Fibroblast of lung (primary cell): ENCODE results near the gene NR3C2. TPM values are rescaled to one million over a fixed set of nuclear protein-coding genes. Genes with fewer than 3 reads are reported as not detected.
A peak's percentile ranks its signal among the peaks of the same experiment; 100 is the strongest.

Source experiments
- DNase-seq, 2 donors: peaks; one replicate each; pipeline versions ENCODE4 v3.0.0 to v3.0.0-alpha.2; 2010; ENCODE audit warnings: low read depth in 2 of 2
- H2AFZ ChIP-seq: 2 replicates; pipeline ENCODE4 v1.5.1; 2012; ENCODE audit warnings: low read length, control low read depth, inconsistent platforms
- H3K27ac ChIP-seq: 2 replicates; pipeline ENCODE4 v1.5.1; 2011; ENCODE audit warnings: low read length, control low read depth; ENCODE audit not compliant: insufficient read depth
- H3K27me3 ChIP-seq: 2 replicates; pipeline ENCODE4 v1.5.1; 2011; ENCODE audit warnings: mild to moderate bottlenecking, low read length; ENCODE audit not compliant: control insufficient read depth, insufficient read depth
- H3K36me3 ChIP-seq: 2 replicates; pipeline ENCODE4 v1.5.1; 2011; ENCODE audit warnings: low read length; ENCODE audit not compliant: control insufficient read depth, insufficient read depth
- H3K4me1 ChIP-seq: 2 replicates; pipeline ENCODE4 v1.5.1; 2011; ENCODE audit warnings: low read length; ENCODE audit not compliant: control insufficient read depth, insufficient read depth; ENCODE audit errors: extremely low read depth
- H3K4me2 ChIP-seq: 2 replicates; pipeline ENCODE4 v1.5.1; 2011; ENCODE audit warnings: low read length, control low read depth; ENCODE audit not compliant: insufficient read depth; ENCODE audit errors: extremely low read depth
- H3K4me3 ChIP-seq, 4 experiments: fragments of 200-600 bp in 1 of 4; sonication (generic) in 1 of 4; replicated peaks in 1 of 4; 2 replicates each; pipeline ENCODE4 v1.5.1; 2011 to 2016; ENCODE audit warnings: low read length in 4 of 4, low read depth in 3 of 4, mild to moderate bottlenecking in 3 of 4, control low read depth in 2 of 4, inconsistent platforms in 1 of 4, mixed read lengths in 1 of 4; ENCODE audit not compliant: insufficient read depth in 1 of 4; ENCODE audit errors: control extremely low read depth in 1 of 4
- H3K79me2 ChIP-seq: 2 replicates; pipeline ENCODE4 v1.5.1; 2012; ENCODE audit warnings: mild to moderate bottlenecking, low read length, inconsistent platforms; ENCODE audit not compliant: control insufficient read depth, insufficient read depth
- H3K9ac ChIP-seq: 2 replicates; pipeline ENCODE4 v1.5.1; 2011; ENCODE audit warnings: mild to moderate bottlenecking, low read length, control low read depth; ENCODE audit not compliant: insufficient read depth
- H3K9me3 ChIP-seq: 2 replicates; pipeline ENCODE4 v1.5.1; 2012; ENCODE audit warnings: low read depth, low read length; ENCODE audit not compliant: control insufficient read depth, insufficient read depth
- H4K20me1 ChIP-seq: 2 replicates; pipeline ENCODE4 v1.5.1; 2011; ENCODE audit warnings: low read length; ENCODE audit not compliant: control insufficient read depth, insufficient read depth; ENCODE audit errors: extremely low read depth
- CTCF ChIP-seq, 2 donors: IDR thresholded peaks in 1 of 2; conservative IDR thresholded peaks in 1 of 2; 1 replicate in 1 of 2; 2 replicates in 1 of 2; pipeline ENCODE4 v1.5.1; 2011 to 2012; ENCODE audit warnings: low read length in 2 of 2, control low read depth in 1 of 2, inconsistent platforms in 1 of 2, low read depth in 1 of 2, mild to moderate bottlenecking in 1 of 2
- EZH2 ChIP-seq: IDR thresholded peaks from 2 replicates; pipeline ENCODE4 v1.5.1; 2012; ENCODE audit warnings: low read length, control low read depth, mild to moderate bottlenecking; ENCODE audit errors: missing control alignments
- polyA plus RNA-seq, 2 donors: library from polyadenylated mRNA; depleted of rRNA in 1 of 2; stranded (reverse) in 1 of 2; unstranded in 1 of 2; fragments of >200 nt; gene quantifications; 2 replicates each; pipeline ENCODE4 v1.2.1, GENCODE V29; 2011 to 2012; ENCODE audit warnings: missing spikeins in 1 of 2
- total RNA-seq: library from RNA; depleted of rRNA; stranded (reverse); fragments of >200 nt; gene quantifications from 2 replicates; pipeline ENCODE4 v1.2.1, GENCODE V29; 2014

The NR3C2 gene
- total and polyA plus RNA-seq, 2 donors (not counting 1 experiment from before 2014, with no cell fraction given) = 1.9 to 7.4 TPM

GRCh38 chr4:148243837-148244236 is 198.4 kb downstream of the NR3C2 start:
- no peak overlapping the region for H3K27ac ChIP-seq
- H3K4me2 ChIP-seq = no peak overlapping the region
- H3K9ac ChIP-seq = no peak overlapping the region
- TF ChIP-seq EZH2 (no peak), CTCF (conservative IDR thresholded peaks at IDR 0.05 in 1 of 2, IDR thresholded peaks at IDR 0.05 in 1 of 2; ENCODE audit: low read depth in 1 of 2, low read length in 2 of 2) (no peak)
- no peaks in the 10 kb centered on the region for H3K4me1 ChIP-seq
- H2AFZ ChIP-seq = no peak overlapping the region
- H3K36me3 ChIP-seq = no peaks in the 10 kb centered on the region
- H4K20me1 ChIP-seq = no peaks in the 10 kb centered on the region
- H3K9me3 ChIP-seq = no peaks in the 10 kb centered on the region
- H3K27me3 ChIP-seq = no peaks in the 10 kb centered on the region
- H3K4me3 ChIP-seq = no peak overlapping the region
- DNase-seq = no peak
- H3K79me2 ChIP-seq = no peaks in the 10 kb centered on the region

GRCh38 chr4:148240241-148240640 is 202.0 kb downstream of the NR3C2 start:
- no peaks in the 10 kb centered on the region for H3K79me2 ChIP-seq
- no peak overlapping the region for H3K4me3 ChIP-seq
- no peak overlapping the region for H3K9ac ChIP-seq
- H3K27ac ChIP-seq = no peak overlapping the region
- H4K20me1 ChIP-seq = no peaks in the 10 kb centered on the region
- H3K4me1 ChIP-seq = no peaks in the 10 kb centered on the region
- DNase-seq = no peak
- H3K36me3 ChIP-seq = no peaks in the 10 kb centered on the region
- no peak overlapping the region for H3K4me2 ChIP-seq
- no peaks in the 10 kb centered on the region for H3K27me3 ChIP-seq
- TF ChIP-seq CTCF (conservative IDR thresholded peaks at IDR 0.05 in 1 of 2, IDR thresholded peaks at IDR 0.05 in 1 of 2; ENCODE audit: low read depth in 1 of 2, low read length in 2 of 2) (no peak), EZH2 (no peak)
- H2AFZ ChIP-seq = no peak overlapping the region
- no peaks in the 10 kb centered on the region for H3K9me3 ChIP-seq

- H3K9ac ChIP-seq = no peak overlapping the region
- H3K9me3 ChIP-seq = no peaks in the 10 kb centered on the region
- peak in 1 of 2 donors; percentile 10 for DNase-seq
- no peaks in the 10 kb centered on the region for H3K27me3 ChIP-seq
- no peaks in the 10 kb centered on the region for H4K20me1 ChIP-seq
- TF ChIP-seq EZH2 (no peak), CTCF (conservative IDR thresholded peaks at IDR 0.05 in 1 of 2, IDR thresholded peaks at IDR 0.05 in 1 of 2; ENCODE audit: low read depth in 1 of 2, low read length in 2 of 2) (no peak)
- no peak overlapping the region for H3K27ac ChIP-seq
- H3K4me3 ChIP-seq = no peak overlapping the region
- H3K79me2 ChIP-seq = no peaks in the 10 kb centered on the region
- no peaks in the 10 kb centered on the region for H3K36me3 ChIP-seq
- H2AFZ ChIP-seq = no peak overlapping the region
- H3K4me1 ChIP-seq = no peaks in the 10 kb centered on the region
- no peak overlapping the region for H3K4me2 ChIP-seq
Observed at GRCh38 chr4:148239494-148239985, 202.7 kb downstream of the NR3C2 start.
